ENCODE measurements around the gene ASPSCR1. TPM values are rescaled to one million over a fixed set of nuclear protein-coding genes. Genes with fewer than 3 reads are reported as not detected.
A peak's percentile ranks its signal among the peaks of the same experiment; 100 is the strongest.

ASPSCR1 gene
- total RNA-seq, 1 donor, result 10.3 TPM

- H3K4me3 ChIP-seq (ENCODE audit: low read length), result no peak overlapping the region
- peaks cover 31% of the 10 kb centered on the region for H3K27me3 ChIP-seq (ENCODE audit: insufficient read depth, low read length)
- H3K9me3 ChIP-seq (ENCODE audit: low read depth, low read length), result no peaks in the 10 kb centered on the region
- H3K4me1 ChIP-seq (ENCODE audit: insufficient read depth, low read length), result peaks cover 37% of the 10 kb centered on the region
Observed at GRCh38 chr17:81962499-81963441, 14.7 kb upstream of the ASPSCR1 start.

- Histone ChIP-seq H3K9me3 (ENCODE audit: low read depth, low read length) (no peaks in the 10 kb centered on the region), H3K4me3 (ENCODE audit: low read length) (no peak overlapping the region), H3K4me1 (ENCODE audit: insufficient read depth, low read length) (peaks cover 47% of the 10 kb centered on the region), H3K27me3 (ENCODE audit: insufficient read depth, low read length) (peaks cover 20% of the 10 kb centered on the region)
Observed at GRCh38 chr17:81964081-81964849, 13.2 kb upstream of the ASPSCR1 start.

- Histone ChIP-seq H3K27me3 (ENCODE audit: insufficient read depth, low read length) (peaks cover 13% of the 10 kb centered on the region), H3K9me3 (ENCODE audit: low read depth, low read length) (no peaks in the 10 kb centered on the region), H3K4me3 (ENCODE audit: low read length) (no peak overlapping the region), H3K4me1 (ENCODE audit: insufficient read depth, low read length) (peaks cover 34% of the 10 kb centered on the region)
Observed at GRCh38 chr17:81966343-81967243, 10.8 kb upstream of the ASPSCR1 start.

GRCh38 chr17:81967244-81967532, 10.2 kb upstream of the ASPSCR1 start:
- H3K4me3 ChIP-seq (ENCODE audit: low read length), result no peak overlapping the region
- H3K4me1 ChIP-seq (ENCODE audit: insufficient read depth, low read length), result peaks cover 34% of the 10 kb centered on the region
- peaks cover 7% of the 10 kb centered on the region for H3K27me3 ChIP-seq (ENCODE audit: insufficient read depth, low read length)
- H3K9me3 ChIP-seq (ENCODE audit: low read depth, low read length), result no peaks in the 10 kb centered on the region

GRCh38 chr17:81967533-81968395, 9.7 kb upstream of the ASPSCR1 start:
- Histone ChIP-seq H3K9me3 (ENCODE audit: low read depth, low read length) (no peaks in the 10 kb centered on the region), H3K4me1 (ENCODE audit: insufficient read depth, low read length) (peaks cover 34% of the 10 kb centered on the region), H3K27me3 (ENCODE audit: insufficient read depth, low read length) (peaks cover 3% of the 10 kb centered on the region), H3K4me3 (ENCODE audit: low read length) (no peak overlapping the region)

- Histone ChIP-seq H3K4me1 (ENCODE audit: insufficient read depth, low read length) (peaks cover 34% of the 10 kb centered on the region), H3K27me3 (ENCODE audit: insufficient read depth, low read length) (no peaks in the 10 kb centered on the region), H3K4me3 (ENCODE audit: low read length) (no peak overlapping the region), H3K9me3 (ENCODE audit: low read depth, low read length) (no peaks in the 10 kb centered on the region)
Observed at GRCh38 chr17:81968396-81968745, 9.1 kb upstream of the ASPSCR1 start.

GRCh38 chr17:81968850-81969812, 8.3 kb upstream of the ASPSCR1 start:
- Histone ChIP-seq H3K27me3 (ENCODE audit: insufficient read depth, low read length) (no peaks in the 10 kb centered on the region), H3K4me3 (ENCODE audit: low read length) (no peak overlapping the region), H3K4me1 (ENCODE audit: insufficient read depth, low read length) (peaks cover 34% of the 10 kb centered on the region), H3K9me3 (ENCODE audit: low read depth, low read length) (no peaks in the 10 kb centered on the region)

GRCh38 chr17:81973432-81973831, 4.0 kb upstream of the ASPSCR1 start:
- Histone ChIP-seq H3K27me3 (ENCODE audit: insufficient read depth, low read length) (no peaks in the 10 kb centered on the region), H3K4me3 (ENCODE audit: low read length) (no peak overlapping the region), H3K4me1 (ENCODE audit: insufficient read depth, low read length) (peaks cover 25% of the 10 kb centered on the region), H3K9me3 (ENCODE audit: low read depth, low read length) (no peaks in the 10 kb centered on the region)

GRCh38 chr17:81976332-81977210, 858 bp upstream of the ASPSCR1 start:
- Histone ChIP-seq H3K9me3 (ENCODE audit: low read depth, low read length) (no peaks in the 10 kb centered on the region), H3K4me1 (ENCODE audit: insufficient read depth, low read length) (peaks cover 40% of the 10 kb centered on the region), H3K4me3 (ENCODE audit: low read length) (peak overlapping the region; percentile 67)

GRCh38 chr17:81978524-81979298, 1.3 kb downstream of the ASPSCR1 start:
- H3K9me3 ChIP-seq (ENCODE audit: low read depth, low read length), result no peaks in the 10 kb centered on the region
- no peak overlapping the region for H3K4me3 ChIP-seq (ENCODE audit: low read length)
- H3K4me1 ChIP-seq (ENCODE audit: insufficient read depth, low read length), result peaks cover 45% of the 10 kb centered on the region
- no peaks in the 10 kb centered on the region for H3K27me3 ChIP-seq (ENCODE audit: insufficient read depth, low read length)

More at GRCh38 chr17:81976332-81977210, 858 bp upstream of the ASPSCR1 start:
- no peaks in the 10 kb centered on the region for H3K27me3 ChIP-seq (ENCODE audit: insufficient read depth, low read length)

GRCh38 chr17:81980122-81980521, 2.7 kb downstream of the ASPSCR1 start:
- H3K9me3 ChIP-seq (ENCODE audit: low read depth, low read length), result no peaks in the 10 kb centered on the region
- H3K4me1 ChIP-seq (ENCODE audit: insufficient read depth, low read length), result peaks cover 42% of the 10 kb centered on the region
- H3K27me3 ChIP-seq (ENCODE audit: insufficient read depth, low read length), result no peaks in the 10 kb centered on the region
- H3K4me3 ChIP-seq (ENCODE audit: low read length), result no peak overlapping the region

Measured in mononuclear cell (primary cell).